Mesothelial cell of epicardium (in vitro differentiated cells): ENCODE measurements around the gene ZNF791. TPM values are rescaled to one million over a fixed set of nuclear protein-coding genes. Genes with fewer than 3 reads are reported as not detected.

Experiments used
- DNase-seq, 2 experiments: peaks; one replicate each; pipeline ENCODE4 v3.0.0; 2021; ENCODE audit warnings: low spot score in 2 of 2; ENCODE audit not compliant: unreplicated experiment in 2 of 2
- H3K27ac Mint-ChIP-seq: 2 replicates; pipeline ENCODE4 v1.8.0; 2021; ENCODE audit warnings: mixed read lengths
- H3K27me3 Mint-ChIP-seq: 2 replicates; pipeline ENCODE4 v1.8.0; 2021; ENCODE audit warnings: low read depth, mixed read lengths
- H3K36me3 Mint-ChIP-seq: 2 replicates; pipeline ENCODE4 v1.8.0; 2021; ENCODE audit warnings: mixed read lengths
- H3K4me1 Mint-ChIP-seq: 2 replicates; pipeline ENCODE4 v1.8.0; 2021; ENCODE audit warnings: mixed read lengths
- H3K4me3 Mint-ChIP-seq: 2 replicates; pipeline ENCODE4 v1.8.0; 2021; ENCODE audit warnings: mild to moderate bottlenecking, moderate library complexity, mixed read lengths
- H3K9me3 Mint-ChIP-seq: 2 replicates; pipeline ENCODE4 v1.8.0; 2021; ENCODE audit warnings: mixed read lengths
- CTCF ChIP-seq: fragments of 200-600 bp; sonication (generic); IDR thresholded peaks from one replicate; pipeline ENCODE4 v1.5.0; 2021; ENCODE audit warnings: antibody characterized with exemption; ENCODE audit not compliant: unreplicated experiment
- total RNA-seq: library from RNA; stranded (reverse); gene quantifications from 3 replicates; pipeline ENCODE4 v1.2.1, GENCODE V29; 2021

Gene ZNF791
- total RNA-seq, 1 donor from 2014 or later: 27.0 TPM

GRCh38 chr19:12623361-12624031 lies 12.8 kb downstream of the ZNF791 start:
- Mint-ChIP-seq H3K4me3 (no peak overlapping the region), H3K27ac (no peak overlapping the region), H3K9me3 (peaks cover 19% of the 10 kb centered on the region), H3K4me1 (no peaks in the 10 kb centered on the region), H3K36me3 (peaks cover 54% of the 10 kb centered on the region), H3K27me3 (no peaks in the 10 kb centered on the region)
- DNase-seq: no peak
- no peak for TF ChIP-seq CTCF

GRCh38 chr19:12626958-12627357 lies 16.2 kb downstream of the ZNF791 start:
- no peak for TF ChIP-seq CTCF
- Mint-ChIP-seq H3K27ac (no peak overlapping the region), H3K4me3 (no peak overlapping the region), H3K9me3 (peaks cover 28% of the 10 kb centered on the region), H3K36me3 (peaks cover 67% of the 10 kb centered on the region), H3K27me3 (no peaks in the 10 kb centered on the region), H3K4me1 (no peaks in the 10 kb centered on the region)
- DNase-seq: no peak

- Mint-ChIP-seq H3K27ac (no peak overlapping the region), H3K27me3 (no peaks in the 10 kb centered on the region), H3K9me3 (peaks cover 26% of the 10 kb centered on the region), H3K4me1 (no peaks in the 10 kb centered on the region), H3K4me3 (no peak overlapping the region), H3K36me3 (peaks cover 68% of the 10 kb centered on the region)
- no peak for TF ChIP-seq CTCF
- no peak for DNase-seq
Measured at GRCh38 chr19:12628040-12629022, 17.6 kb downstream of the ZNF791 start.

GRCh38 chr19:12629215-12629614 lies 18.5 kb downstream of the ZNF791 start:
- DNase-seq: no peak
- no peaks in the 10 kb centered on the region for H3K27me3 Mint-ChIP-seq
- H3K36me3 Mint-ChIP-seq: peaks cover 67% of the 10 kb centered on the region
- H3K9me3 Mint-ChIP-seq: peaks cover 23% of the 10 kb centered on the region
- no peak overlapping the region for H3K4me3 Mint-ChIP-seq
- H3K4me1 Mint-ChIP-seq: no peaks in the 10 kb centered on the region
- no peak for TF ChIP-seq CTCF
- no peak overlapping the region for H3K27ac Mint-ChIP-seq

GRCh38 chr19:12636631-12637030 lies 25.9 kb downstream of the ZNF791 start:
- Mint-ChIP-seq H3K36me3 (peaks cover 13% of the 10 kb centered on the region), H3K4me1 (peaks cover 4% of the 10 kb centered on the region), H3K4me3 (no peak overlapping the region), H3K27me3 (no peaks in the 10 kb centered on the region), H3K27ac (no peak overlapping the region), H3K9me3 (no peaks in the 10 kb centered on the region)
- no peak for DNase-seq
- no peak for TF ChIP-seq CTCF
